ENCODE data around the gene CELF1. TPM values are rescaled to one million over a fixed set of nuclear protein-coding genes. Genes with fewer than 3 reads are reported as not detected.

CELF1 gene
- total and polyA plus RNA-seq, 9 of the 15 experiments (the other 6 are each of a cell fraction or from before 2014, with no cell fraction given): 11.3 to 142 (median 77.4) TPM

DNA sequence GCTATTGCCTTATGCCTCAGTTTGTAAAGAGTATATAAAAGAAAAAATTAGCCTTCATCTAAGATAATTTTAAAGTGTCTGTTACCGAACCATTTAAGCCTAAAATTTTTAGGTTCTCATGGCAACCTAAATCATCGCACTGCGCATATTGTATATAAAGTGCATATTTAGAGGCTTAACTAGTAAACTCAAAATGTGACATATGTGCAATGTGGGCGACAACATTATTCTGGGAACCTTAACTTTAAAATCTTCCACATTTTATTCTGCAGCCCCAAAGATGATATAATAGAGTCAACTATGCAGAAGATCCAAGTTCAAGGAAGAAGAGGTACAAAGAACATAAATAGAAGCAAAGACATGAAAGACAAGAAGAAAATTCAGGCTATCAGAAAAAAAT is 23.0 kb downstream of the CELF1 start:
- in situ Hi-C loops (cut with MboI): no loop called here

More for the DNA sequence above, 23.0 kb downstream of the CELF1 start:
- Histone ChIP-seq H3K36me3 (ENCODE audit: control insufficient read depth, insufficient read depth, low read length) (peaks cover 12% of the 10 kb centered on the region; the same call in 1 of the 3 replicates), H2AFZ (ENCODE audit: low read depth, low read length) (no peak overlapping the region), H3K79me2 (ENCODE audit: control insufficient read depth, insufficient read depth, low read length) (peaks cover 98% of the 10 kb centered on the region), H3K9ac (ENCODE audit: insufficient read depth in 1 of 2, low read depth in 2 of 2, low read length in 2 of 2) (no peak overlapping the region), H4K20me1 (replicated peaks; ENCODE audit: control insufficient read depth, insufficient read depth, low read length) (peaks cover 13% of the 10 kb centered on the region), H3K27me3 (ENCODE audit: control insufficient read depth in 2 of 2, insufficient read depth in 2 of 2, low read length in 2 of 2) (no peaks in the 10 kb centered on the region), H3K4me1 (replicated peaks in 1 of 2; ENCODE audit: control insufficient read depth in 2 of 2, insufficient read depth in 2 of 2, low read length in 2 of 2) (peaks cover under 1 to 10% of the 10 kb centered on the region in 2 experiments; a peak in 4 of 5 replicates), H3K4me2 (ENCODE audit: insufficient read depth, low read length) (no peak overlapping the region), H3K27ac (ENCODE audit: extremely low read depth, low read depth, low read length) (no peak overlapping the region), H3K4me3 (no peak overlapping the region), H3K9me1 (ENCODE audit: control insufficient read depth, insufficient read depth, low read length) (no peaks in the 10 kb centered on the region), H3K9me3 (replicated peaks; ENCODE audit: control insufficient read depth, insufficient read depth, low read depth, low read length) (no peaks in the 10 kb centered on the region)
- DNase-seq (ENCODE audit: extremely low read depth in 1 of 4, low spot score in 3 of 4): no peak
- ChIA-PET CTCF (ENCODE audit: low intra/inter-chr PET ratio) (no interaction called here), POLR2A (interaction anchor here (0.5 to 4.8 kb wide), 2 partner anchors 10 to 55 kb away, joined by 3 to 27 read pairs; no protein-coding TSS in a partner anchor)
- 94% methylated on average over 4 of the region's 4 CpGs for WGBS (ENCODE audit: insufficient coverage, low coverage, missing lambda C conversion rate)
- FAIRE-seq: no peak
- intact Hi-C loops (cut with micrococcal nuclease): no loop called here
- TF ChIP-seq RAD51 (IDR thresholded peaks at IDR 0.05; ENCODE audit: borderline replicate concordance, low read depth) (no peak), ZNF764 (CRISPR knock-in tag; IDR thresholded peaks at IDR 0.05; ENCODE audit: low read depth) (no peak), BCL6 (CRISPR knock-in tag; IDR thresholded peaks at IDR 0.05) (no peak), PURB (CRISPR knock-in tag; IDR thresholded peaks at IDR 0.05; ENCODE audit: low read depth) (no peak), PTBP1 (IDR thresholded peaks at IDR 0.05; ENCODE audit: low read depth, low read length) (no peak), SMARCA4 (IDR thresholded peaks at IDR 0.05) (no peak), THRB (CRISPR knock-in tag; conservative IDR thresholded peaks at IDR 0.05) (no peak), DACH1 (IDR thresholded peaks at IDR 0.05; ENCODE audit: partially characterized antibody) (no peak), RERE (CRISPR knock-in tag; IDR thresholded peaks at IDR 0.05; ENCODE audit: borderline replicate concordance) (no peak), TRIM24 (IDR thresholded peaks at IDR 0.05) (no peak)
- TF ChIP-seq, protein P1, sequence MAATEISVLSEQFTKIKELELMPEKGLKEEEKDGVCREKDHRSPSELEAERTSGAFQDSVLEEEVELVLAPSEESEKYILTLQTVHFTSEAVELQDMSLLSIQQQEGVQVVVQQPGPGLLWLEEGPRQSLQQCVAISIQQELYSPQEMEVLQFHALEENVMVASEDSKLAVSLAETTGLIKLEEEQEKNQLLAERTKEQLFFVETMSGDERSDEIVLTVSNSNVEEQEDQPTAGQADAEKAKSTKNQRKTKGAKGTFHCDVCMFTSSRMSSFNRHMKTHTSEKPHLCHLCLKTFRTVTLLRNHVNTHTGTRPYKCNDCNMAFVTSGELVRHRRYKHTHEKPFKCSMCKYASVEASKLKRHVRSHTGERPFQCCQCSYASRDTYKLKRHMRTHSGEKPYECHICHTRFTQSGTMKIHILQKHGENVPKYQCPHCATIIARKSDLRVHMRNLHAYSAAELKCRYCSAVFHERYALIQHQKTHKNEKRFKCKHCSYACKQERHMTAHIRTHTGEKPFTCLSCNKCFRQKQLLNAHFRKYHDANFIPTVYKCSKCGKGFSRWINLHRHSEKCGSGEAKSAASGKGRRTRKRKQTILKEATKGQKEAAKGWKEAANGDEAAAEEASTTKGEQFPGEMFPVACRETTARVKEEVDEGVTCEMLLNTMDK (IDR thresholded peaks at IDR 0.05; ENCODE audit: borderline replicate concordance, insufficient read depth, low read depth, low read length, poor library complexity, severe bottlenecking): no peak
- TF ChIP-seq, protein P2, sequence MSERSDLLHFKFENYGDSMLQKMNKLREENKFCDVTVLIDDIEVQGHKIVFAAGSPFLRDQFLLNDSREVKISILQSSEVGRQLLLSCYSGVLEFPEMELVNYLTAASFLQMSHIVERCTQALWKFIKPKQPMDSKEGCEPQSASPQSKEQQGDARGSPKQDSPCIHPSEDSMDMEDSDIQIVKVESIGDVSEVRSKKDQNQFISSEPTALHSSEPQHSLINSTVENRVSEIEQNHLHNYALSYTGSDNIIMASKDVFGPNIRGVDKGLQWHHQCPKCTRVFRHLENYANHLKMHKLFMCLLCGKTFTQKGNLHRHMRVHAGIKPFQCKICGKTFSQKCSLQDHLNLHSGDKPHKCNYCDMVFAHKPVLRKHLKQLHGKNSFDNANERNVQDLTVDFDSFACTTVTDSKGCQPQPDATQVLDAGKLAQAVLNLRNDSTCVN (CRISPR knock-in tag; IDR thresholded peaks at IDR 0.05): no peak
- no TSS peak for BruUV-seq (replicated peaks)
- ATAC-seq: no peak
